Motor neuron (in vitro differentiated cells): ENCODE data around the gene PLXND1. TPM values are rescaled to one million over a fixed set of nuclear protein-coding genes. Genes with fewer than 3 reads are reported as not detected.

Source experiments
- ATAC-seq, 8 experiments: fragments of 200-7000 bp; cut with Tn5 transposase; replicated peaks in 6 of 8; 2 replicates each; pipeline ENCODE4 v1.8.0; 2021; ENCODE audit warnings: mild to moderate bottlenecking in 8 of 8, moderate library complexity in 8 of 8
- H3K27ac ChIP-seq, 2 donors: fragments of 250-450 bp; sonication (Bioruptor Pico); 2 replicates each; pipeline ENCODE4 v1.9.0; 2021; ENCODE audit warnings: antibody characterized with exemption in 2 of 2, mild to moderate bottlenecking in 2 of 2, moderate library complexity in 1 of 2
- H3K4me1 ChIP-seq, 2 donors: fragments of 250-450 bp; sonication (Bioruptor Pico); replicated peaks in 1 of 2; 2 replicates each; pipeline ENCODE4 v1.6.1; 2021; ENCODE audit warnings: antibody characterized with exemption in 2 of 2, mild to moderate bottlenecking in 2 of 2, moderate library complexity in 1 of 2
- H3K4me3 ChIP-seq, 5 donors: fragments of 250-450 bp; sonication (Bioruptor Pico); 2 replicates each; pipeline ENCODE4 v1.9.0; 2021; ENCODE audit warnings: antibody characterized with exemption in 5 of 5, mild to moderate bottlenecking in 5 of 5, moderate library complexity in 4 of 5
- WGBS, 10 experiments: fragments of 450-650 bp; shearing (Covaris generic); methylation state at CpG; one replicate each; pipeline ENCODE4 v1.0.0; 2022; 5-methylcytosine and 5-hydroxymethylcytosine counted together
- in situ Hi-C, 9 experiments: fragments of 400-800 bp; cut with MboI; loops; one replicate each; pipeline ENCODE4 v1.15.0; 2021; ENCODE audit warnings: low sequenced_read_pairs in 9 of 9, low pct_unique_long_range_greater_than_20kb in 2 of 9; ENCODE audit not compliant: unreplicated experiment in 9 of 9
- total RNA-seq, 8 experiments: library from RNA; unstranded; fragments of 300-600 nt; gene quantifications; 2 replicates each; pipeline versions ENCODE4 v1.2.3 to v1.2.4, GENCODE V29; 2022

Gene PLXND1
- total RNA-seq, 8 experiments from 2014 or later = 5.0 to 77.3 (median 27.8) TPM

DNA sequence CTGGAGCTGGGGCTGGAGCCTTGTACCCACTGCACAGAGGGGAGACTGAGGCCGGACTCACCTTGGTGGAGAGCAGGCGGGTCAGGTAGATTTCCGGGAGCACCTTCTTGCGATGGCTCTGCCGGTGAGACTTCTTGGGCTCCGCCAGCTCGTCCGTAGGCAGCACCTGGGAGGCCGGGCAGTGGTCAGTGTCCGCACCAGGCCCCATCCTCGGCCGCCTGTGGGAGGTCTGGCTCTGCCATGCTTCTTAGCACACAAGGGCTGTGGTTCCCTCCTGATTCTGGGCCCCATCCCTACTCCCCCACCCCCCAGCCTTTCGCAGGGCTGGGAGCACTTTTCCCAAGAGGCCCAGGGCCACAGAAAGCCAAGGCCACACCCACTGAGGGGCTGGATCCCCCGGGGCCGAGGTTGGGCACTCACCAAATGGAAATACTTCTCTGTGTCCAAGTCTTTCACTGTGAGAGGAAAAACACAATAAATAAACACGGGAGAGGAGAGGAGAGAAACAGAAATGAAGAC is 46.1 kb downstream of the PLXND1 start:
- in situ Hi-C loops = no loop called here
- Histone ChIP-seq H3K27ac (peak overlapping the region in 1 of 2 donors; percentile 4), H3K4me1 (peaks cover 48 to 49% of the 10 kb centered on the region in 2 donors), H3K4me3 (no peak overlapping the region)
- 0 to 40% (median 0%) methylated on average over 1 to 5 of the region's 16 CpGs; no CpG with 5 or more reads in 1 of the 10 experiments for WGBS, 10 experiments
- peak; percentile 6 to 68 (median 32) for ATAC-seq

- WGBS, 10 experiments = 88% methylated on average over 3 of the region's 20 CpGs; no CpG with 5 or more reads in 9 of the 10 experiments
- peaks cover 55 to 56% of the 10 kb centered on the region in 2 donors for H3K4me1 ChIP-seq
- H3K27ac ChIP-seq = no peak overlapping the region
- in situ Hi-C loops = no loop called here
- no peak for ATAC-seq
- no peak overlapping the region for H3K4me3 ChIP-seq
Measured at GRCh38 chr3:129559565-129560079, 46.9 kb downstream of the PLXND1 start.

DNA sequence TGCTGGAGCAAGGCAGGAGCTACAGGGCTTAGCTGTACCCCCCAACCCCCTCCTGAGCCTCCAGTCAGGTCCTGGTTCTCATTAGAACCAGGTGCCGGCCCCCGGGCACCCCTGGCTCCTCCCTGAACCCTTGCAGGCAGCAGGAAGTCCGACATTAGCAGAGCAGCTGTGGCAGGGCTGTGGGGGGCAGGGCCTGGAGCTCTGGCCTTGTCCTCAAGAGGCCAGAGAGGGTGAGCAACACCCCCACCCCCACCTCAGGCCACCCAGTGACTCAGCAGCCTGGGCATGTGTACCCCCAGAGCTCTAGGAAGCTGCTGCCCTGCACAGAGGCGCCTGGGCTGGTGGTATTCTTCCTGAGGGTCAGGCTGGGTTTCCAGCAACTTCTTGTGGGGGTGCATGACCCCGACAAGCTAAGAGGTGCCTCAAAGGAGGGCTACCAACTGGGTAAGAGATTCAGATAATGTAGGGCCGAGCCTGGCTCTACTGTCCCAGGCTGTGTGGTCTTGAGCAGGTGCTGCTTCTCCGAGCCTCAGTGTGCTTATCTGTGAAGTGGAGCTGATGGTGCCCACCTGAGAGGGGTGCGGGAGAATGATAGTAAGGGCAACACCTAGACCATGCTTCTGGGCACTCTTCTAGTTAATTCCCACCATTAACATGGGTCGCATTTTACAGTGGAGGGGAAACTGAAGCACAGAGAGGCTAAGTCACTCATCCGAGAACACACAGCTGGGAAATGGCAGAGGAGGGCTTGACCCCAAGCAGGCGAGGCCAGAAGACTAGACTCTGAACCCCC is 47.5 kb downstream of the PLXND1 start:
- 0% methylated on average over 1 of the region's 11 CpGs; no CpG with 5 or more reads in 9 of the 10 experiments for WGBS, 10 experiments
- no peak overlapping the region for H3K27ac ChIP-seq
- in situ Hi-C loops = no loop called here
- no peak overlapping the region for H3K4me3 ChIP-seq
- peak in 3 of 8 experiments; percentile 4 to 5 (median 5) for ATAC-seq
- H3K4me1 ChIP-seq = peaks cover 61 to 62% of the 10 kb centered on the region in 2 donors

- in situ Hi-C loops = no loop called here
- 80 to 100% (median 83%) methylated on average over 1 to 10 of the region's 15 CpGs; no CpG with 5 or more reads in 6 of the 10 experiments for WGBS, 10 experiments
- no peak overlapping the region for H3K27ac ChIP-seq
- no peak for ATAC-seq
- H3K4me3 ChIP-seq = no peak overlapping the region
- H3K4me1 ChIP-seq = peaks cover 69% of the 10 kb centered on the region in 2 donors
Measured at GRCh38 chr3:129558081-129558771, 48.2 kb downstream of the PLXND1 start.

GRCh38 chr3:129557548-129557894 is 49.0 kb downstream of the PLXND1 start:
- no peak overlapping the region for H3K27ac ChIP-seq
- in situ Hi-C loops = no loop called here
- H3K4me3 ChIP-seq = no peak overlapping the region
- 31 to 100% (median 69%) methylated on average over 2 to 9 of the region's 11 CpGs; no CpG with 5 or more reads in 4 of the 10 experiments for WGBS, 10 experiments
- peaks cover 76% of the 10 kb centered on the region in 2 donors for H3K4me1 ChIP-seq
- peak in 1 of 8 experiments; percentile 1 for ATAC-seq

GRCh38 chr3:129556890-129557547 is 49.5 kb downstream of the PLXND1 start:
- peak in 5 of 8 experiments; percentile 5 to 61 (median 48) for ATAC-seq
- Histone ChIP-seq H3K27ac (no peak overlapping the region), H3K4me1 (peaks cover 78 to 80% of the 10 kb centered on the region in 2 donors), H3K4me3 (no peak overlapping the region)
- in situ Hi-C loops = no loop called here
- 0 to 93% (median 59%) methylated on average over 1 to 8 of the region's 31 CpGs; no CpG with 5 or more reads in 6 of the 10 experiments for WGBS, 10 experiments

DNA sequence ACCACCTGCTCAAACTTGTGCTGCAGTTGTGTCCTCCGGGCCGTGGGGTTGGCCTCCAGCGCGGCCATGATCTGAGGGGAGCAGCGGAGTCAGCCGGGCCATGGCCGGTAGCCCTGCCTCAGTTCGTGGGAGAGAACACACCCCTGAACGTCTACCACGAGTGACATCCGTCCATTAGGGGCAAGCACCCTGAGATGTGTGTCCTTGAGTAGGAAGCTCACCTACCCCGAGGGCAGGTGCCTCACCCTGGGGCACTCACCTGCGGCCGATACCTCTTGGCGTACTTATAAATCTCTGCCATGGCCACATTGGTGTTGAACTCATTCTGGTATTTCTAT is 50.1 kb downstream of the PLXND1 start:
- 79% methylated on average over 5 of the region's 15 CpGs; no CpG with 5 or more reads in 9 of the 10 experiments for WGBS, 10 experiments
- no peak overlapping the region for H3K27ac ChIP-seq
- H3K4me1 ChIP-seq = peaks cover 76 to 77% of the 10 kb centered on the region in 2 donors

DNA sequence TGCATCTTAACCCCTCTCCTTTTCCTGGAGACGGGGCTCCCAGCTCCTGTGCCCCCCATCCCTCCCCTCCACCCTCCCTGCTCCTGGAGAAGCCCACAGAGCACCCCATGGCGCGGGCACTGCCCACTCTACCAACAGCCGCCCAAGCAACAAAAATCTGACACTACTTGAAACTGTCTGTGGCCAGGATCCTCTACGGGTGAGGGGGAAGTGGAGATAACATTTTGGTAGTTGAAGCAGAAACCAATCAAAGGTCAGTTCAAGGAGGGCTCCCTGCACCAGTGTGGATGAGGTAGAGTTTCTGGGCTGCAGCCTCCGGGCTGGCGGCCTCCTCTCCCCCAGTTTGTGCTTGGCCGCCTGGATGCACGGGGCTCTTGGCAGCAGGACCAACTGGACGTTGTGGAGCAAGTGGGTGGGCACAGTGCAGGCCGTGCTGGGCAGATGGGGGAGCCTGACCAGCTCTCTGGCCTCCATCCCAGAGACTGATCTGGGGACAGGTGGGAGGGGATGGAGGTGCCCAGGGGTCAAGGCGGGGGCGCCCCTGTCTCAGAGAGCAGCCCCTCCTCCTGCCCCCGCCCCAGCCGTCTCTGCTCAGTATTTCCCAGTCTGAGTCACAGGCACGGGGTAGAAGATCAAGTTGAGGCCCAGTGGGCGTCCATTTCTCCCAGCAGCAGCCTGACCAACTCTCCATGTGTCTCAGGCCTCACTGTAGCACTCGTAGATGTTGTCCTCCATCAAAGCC is 50.7 kb downstream of the PLXND1 start:
- in situ Hi-C loops = no loop called here
- ATAC-seq = no peak
- Histone ChIP-seq H3K4me1 (peaks cover 71% of the 10 kb centered on the region in 2 donors), H3K27ac (no peak overlapping the region), H3K4me3 (no peak overlapping the region)
- WGBS, 10 experiments = 50 to 100% (median 72%) methylated on average over 1 to 4 of the region's 18 CpGs; no CpG with 5 or more reads in 6 of the 10 experiments

More for the DNA sequence above, 50.1 kb downstream of the PLXND1 start:
- no peak overlapping the region for H3K4me3 ChIP-seq
- no peak for ATAC-seq
- in situ Hi-C loops = no loop called here

DNA sequence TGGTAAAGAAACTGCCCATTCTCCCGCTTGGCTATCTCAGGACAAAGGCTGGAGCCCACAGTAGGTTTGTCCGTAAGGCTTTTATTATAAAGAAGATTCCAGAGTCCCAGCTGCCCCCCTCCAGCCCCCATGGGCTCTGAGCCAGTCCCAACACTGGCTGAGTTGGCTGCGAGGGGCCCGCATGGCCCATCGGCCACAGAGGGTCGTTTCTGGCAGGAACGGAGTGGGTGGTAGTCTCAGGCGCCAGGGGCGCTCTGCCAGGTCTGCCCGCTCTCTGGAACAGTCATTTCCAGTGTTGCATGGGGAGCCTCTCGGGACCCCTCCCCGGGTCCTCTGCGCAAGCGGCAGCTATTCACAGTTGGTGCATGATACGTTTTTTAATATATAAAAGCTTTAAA is 51.3 kb downstream of the PLXND1 start:
- H3K4me1 ChIP-seq = peaks cover 64 to 65% of the 10 kb centered on the region in 2 donors

DNA sequence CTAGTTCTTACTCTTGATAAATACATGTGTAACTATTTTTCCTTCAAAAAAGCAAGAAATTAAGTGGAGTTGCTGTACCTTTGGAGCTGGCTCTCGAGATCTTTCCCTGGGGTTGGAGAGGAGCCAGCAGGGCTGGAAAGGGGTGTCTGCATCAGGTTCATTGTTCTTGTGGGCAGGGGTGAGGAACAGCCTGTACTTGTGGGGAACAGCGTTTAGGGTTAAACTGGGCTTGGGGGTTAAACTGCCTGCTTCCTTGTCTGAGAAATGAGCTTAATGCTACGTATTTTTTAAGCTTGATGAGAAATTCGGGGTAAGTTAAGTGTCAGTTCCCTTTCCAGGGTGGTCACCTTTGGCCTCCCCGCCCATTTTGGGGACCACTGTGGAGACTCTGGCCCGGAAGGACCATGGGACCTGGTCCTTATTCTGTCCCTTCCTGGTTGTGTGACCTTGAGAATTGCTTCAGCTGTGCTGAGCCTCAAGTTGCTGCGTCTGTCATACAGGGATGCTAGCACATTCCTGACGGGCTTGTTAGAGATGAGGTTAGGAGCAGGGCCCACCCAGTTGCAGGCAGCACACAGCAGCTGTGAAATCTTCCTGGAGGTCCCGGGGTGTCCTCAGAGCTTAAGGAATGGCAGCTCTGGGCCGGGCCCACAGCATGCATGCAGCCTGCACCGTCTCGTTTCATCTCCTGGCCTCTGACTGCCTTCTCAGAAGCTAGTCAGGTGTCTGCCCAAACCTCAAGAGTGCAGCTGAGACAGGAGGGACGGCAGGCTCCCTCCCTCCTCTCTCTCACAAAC is 51.9 kb downstream of the PLXND1 start:
- Histone ChIP-seq H3K4me3 (no peak overlapping the region), H3K4me1 (peaks cover 62 to 63% of the 10 kb centered on the region in 2 donors), H3K27ac (no peak overlapping the region)
- peak in 3 of 8 experiments; percentile 6 to 17 (median 16) for ATAC-seq
- in situ Hi-C loops = no loop called here
- 60 to 100% (median 78%) methylated on average over 1 to 9 of the region's 13 CpGs for WGBS, 10 experiments

More for the DNA sequence above, 51.3 kb downstream of the PLXND1 start:
- Histone ChIP-seq H3K4me3 (no peak overlapping the region), H3K27ac (no peak overlapping the region)
- WGBS, 10 experiments = 87 to 100% (median 100%) methylated on average over 1 to 7 of the region's 15 CpGs; no CpG with 5 or more reads in 7 of the 10 experiments
- in situ Hi-C loops = no loop called here
- peak in 3 of 8 experiments; percentile 5 to 23 (median 17) for ATAC-seq

- WGBS, 10 experiments = 10 to 93% (median 55%) methylated on average over 2 to 15 of the region's 15 CpGs; no CpG with 5 or more reads in 2 of the 10 experiments
- H3K4me1 ChIP-seq = peaks cover 61 to 62% of the 10 kb centered on the region in 2 donors
- no peak overlapping the region for H3K27ac ChIP-seq
- no peak for ATAC-seq
- in situ Hi-C loops = no loop called here
- H3K4me3 ChIP-seq = no peak overlapping the region
Measured at GRCh38 chr3:129553719-129554118, 52.8 kb downstream of the PLXND1 start.
